Eye (tissue), 1 donor: ENCODE measurements around the gene ASTN2.
"Not testable (repeated sequence)": the region's sequence is repeated elsewhere in the genome, so short reads cannot be mapped to it uniquely, and the experiment has no call there.

Experiments
- DNase-seq: peaks from one replicate; pipeline ENCODE4 v3.0.0-alpha.2; 2015

The ASTN2 gene

GRCh38 chr9:116464987-116465571 is 949.8 kb downstream of the ASTN2 start:
- DNase-seq = peak; percentile 80

GRCh38 chr9:116464423-116464822 is 950.4 kb downstream of the ASTN2 start:
- DNase-seq = no peak

- no peak for DNase-seq
Measured at GRCh38 chr9:116461632-116462031, 953.2 kb downstream of the ASTN2 start.

GRCh38 chr9:116460026-116460425 is 954.8 kb downstream of the ASTN2 start:
- no peak for DNase-seq

- no peak for DNase-seq
Measured at GRCh38 chr9:116459576-116459975, 955.3 kb downstream of the ASTN2 start.

- no peak for DNase-seq
Measured at GRCh38 chr9:116456490-116457088, 958.3 kb downstream of the ASTN2 start.

- DNase-seq = not testable (repeated sequence)
Measured at GRCh38 chr9:116454539-116454938, 960.3 kb downstream of the ASTN2 start.

GRCh38 chr9:116453785-116454184 is 961.1 kb downstream of the ASTN2 start:
- no peak for DNase-seq

GRCh38 chr9:116452634-116453033 is 962.2 kb downstream of the ASTN2 start:
- DNase-seq = no peak

GRCh38 chr9:116452227-116452626 is 962.6 kb downstream of the ASTN2 start:
- DNase-seq = no peak

- no peak for DNase-seq
Measured at GRCh38 chr9:116451500-116452115, 963.2 kb downstream of the ASTN2 start.

GRCh38 chr9:116450378-116451139 is 964.3 kb downstream of the ASTN2 start:
- DNase-seq = peak; percentile 40

- no peak for DNase-seq
Measured at GRCh38 chr9:116449949-116450348, 964.9 kb downstream of the ASTN2 start.

- no peak for DNase-seq
Measured at GRCh38 chr9:116448431-116448830, 966.4 kb downstream of the ASTN2 start.

GRCh38 chr9:116447934-116448333 is 966.9 kb downstream of the ASTN2 start:
- peak; percentile 22 for DNase-seq

GRCh38 chr9:116442528-116442927 is 972.3 kb downstream of the ASTN2 start:
- DNase-seq = no peak

GRCh38 chr9:116437411-116438370 is 977.2 kb downstream of the ASTN2 start:
- DNase-seq = no peak

- no peak for DNase-seq
Measured at GRCh38 chr9:116436121-116436520, 978.7 kb downstream of the ASTN2 start.

GRCh38 chr9:116435706-116436105 is 979.2 kb downstream of the ASTN2 start:
- DNase-seq = no peak

- DNase-seq = no peak
Measured at GRCh38 chr9:116434314-116434713, 980.5 kb downstream of the ASTN2 start.

- DNase-seq = no peak
Measured at GRCh38 chr9:116432051-116432450, 982.8 kb downstream of the ASTN2 start.

GRCh38 chr9:116430849-116431248 is 984.0 kb downstream of the ASTN2 start:
- DNase-seq = no peak

GRCh38 chr9:116425244-116425643 is 989.6 kb downstream of the ASTN2 start:
- DNase-seq = no peak
